Tibial artery (tissue), 4 donors: Measurements from ENCODE around the gene RGR.

Experiments
- DNase-seq, 2 donors: peaks; one replicate each; pipeline ENCODE4 v3.0.0-alpha.2; 2019
- H3K27ac ChIP-seq, 2 donors: fragments of 200-600 bp; sonication (generic) in 1 of 2; 1 replicate in 1 of 2; 2 replicates in 1 of 2; pipeline ENCODE4 v1.5.1; 2018 to 2019; ENCODE audit warnings: mild to moderate bottlenecking in 1 of 2
- H3K27me3 ChIP-seq, 2 donors: fragments of 200-600 bp; sonication (generic) in 1 of 2; one replicate each; pipeline versions ENCODE4 v1.5.1 to v1.6.0; 2016 to 2019
- H3K36me3 ChIP-seq, 3 donors: fragments of 200-600 bp; sonication (generic) in 2 of 3; one replicate each; pipeline ENCODE4 v1.5.1; 2016 to 2019; ENCODE audit warnings: mild to moderate bottlenecking in 2 of 3
- H3K4me1 ChIP-seq, 4 donors: fragments of 200-600 bp; sonication (generic) in 2 of 4; 1 replicate in 3 of 4; 2 replicates in 1 of 4; pipeline ENCODE4 v1.5.1; 2016 to 2019
- H3K4me3 ChIP-seq, 2 donors: fragments of 200-600 bp; sonication (generic) in 1 of 2; 1 replicate in 1 of 2; 2 replicates in 1 of 2; pipeline ENCODE4 v1.5.1; 2018 to 2019; ENCODE audit warnings: mild to moderate bottlenecking in 2 of 2
- H3K9me3 ChIP-seq, 3 donors: fragments of 200-600 bp; sonication (generic) in 1 of 3; one replicate each; pipeline ENCODE4 v1.5.1; 2016 to 2019
- CTCF ChIP-seq, 2 experiments: fragments of 200-600 bp in 1 of 2; fragments of 450-650 bp in 1 of 2; IDR thresholded peaks; one replicate each; pipeline ENCODE4 v1.5.1; 2017 to 2019; ENCODE audit warnings: antibody characterized with exemption in 2 of 2, mild to moderate bottlenecking in 1 of 2, moderate library complexity in 1 of 2
- intact Hi-C: fragments of 100-400 bp; cut with DNase I; formaldehyde crosslinking; loops from one replicate; pipeline ENCODE4 v1.15.0; 2023; ENCODE audit warnings: low total_unique reads

The RGR gene

DNA sequence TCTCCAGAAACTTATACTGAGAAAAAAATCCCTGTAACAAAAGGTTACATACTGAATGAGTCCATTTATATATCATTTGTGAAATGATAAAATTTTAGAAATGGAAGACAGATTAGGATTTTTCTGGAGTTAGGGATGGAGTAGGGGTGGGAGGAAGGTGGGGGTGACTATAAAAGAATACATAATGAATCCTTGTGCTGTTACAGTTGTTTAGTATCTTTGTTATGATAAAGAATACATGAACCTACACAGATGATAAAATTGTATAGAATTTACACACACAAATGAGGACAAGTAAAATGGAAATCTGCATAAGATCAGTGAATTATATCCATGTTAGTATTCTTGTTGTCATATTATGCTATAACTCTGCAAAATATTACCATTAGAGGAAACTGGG, 41.8 kb downstream of the RGR start:
- Histone ChIP-seq H3K4me1 (no peaks in the 10 kb centered on the region), H3K27ac (no peak overlapping the region), H3K36me3 (no peaks in the 10 kb centered on the region), H3K4me3 (no peak overlapping the region), H3K9me3 (no peaks in the 10 kb centered on the region), H3K27me3 (no peaks in the 10 kb centered on the region)
- no peak for TF ChIP-seq CTCF (IDR thresholded peaks at IDR 0.05)
- DNase-seq, result no peak
- intact Hi-C loops, result no loop called here

DNA sequence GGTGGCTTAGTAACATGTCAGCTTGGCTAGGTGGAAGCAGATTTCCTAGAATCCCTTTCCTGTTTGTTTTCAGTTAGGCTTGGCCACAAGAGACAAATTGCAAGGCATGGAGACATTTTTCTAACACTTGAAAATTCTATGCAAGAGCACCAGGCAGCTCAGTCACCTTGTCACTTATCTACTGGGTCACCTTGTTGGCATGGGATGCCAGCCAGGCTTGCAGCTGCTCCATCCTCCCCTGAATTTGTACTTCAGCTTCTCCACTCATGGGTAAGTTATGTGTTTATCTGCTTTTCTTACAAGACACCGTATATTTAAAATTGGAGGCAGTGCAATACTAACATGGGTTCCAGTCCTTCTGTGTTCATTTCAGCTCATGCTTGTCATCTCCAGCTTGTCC, 43.3 kb downstream of the RGR start:
- TF ChIP-seq CTCF (IDR thresholded peaks at IDR 0.05), result no peak
- H3K27ac ChIP-seq, result no peak overlapping the region
- no peaks in the 10 kb centered on the region for H3K36me3 ChIP-seq
- intact Hi-C loops, result no loop called here
- DNase-seq, result no peak
- H3K27me3 ChIP-seq, result no peaks in the 10 kb centered on the region
- no peaks in the 10 kb centered on the region for H3K4me1 ChIP-seq
- H3K9me3 ChIP-seq, result no peaks in the 10 kb centered on the region
- H3K4me3 ChIP-seq, result no peak overlapping the region

DNA sequence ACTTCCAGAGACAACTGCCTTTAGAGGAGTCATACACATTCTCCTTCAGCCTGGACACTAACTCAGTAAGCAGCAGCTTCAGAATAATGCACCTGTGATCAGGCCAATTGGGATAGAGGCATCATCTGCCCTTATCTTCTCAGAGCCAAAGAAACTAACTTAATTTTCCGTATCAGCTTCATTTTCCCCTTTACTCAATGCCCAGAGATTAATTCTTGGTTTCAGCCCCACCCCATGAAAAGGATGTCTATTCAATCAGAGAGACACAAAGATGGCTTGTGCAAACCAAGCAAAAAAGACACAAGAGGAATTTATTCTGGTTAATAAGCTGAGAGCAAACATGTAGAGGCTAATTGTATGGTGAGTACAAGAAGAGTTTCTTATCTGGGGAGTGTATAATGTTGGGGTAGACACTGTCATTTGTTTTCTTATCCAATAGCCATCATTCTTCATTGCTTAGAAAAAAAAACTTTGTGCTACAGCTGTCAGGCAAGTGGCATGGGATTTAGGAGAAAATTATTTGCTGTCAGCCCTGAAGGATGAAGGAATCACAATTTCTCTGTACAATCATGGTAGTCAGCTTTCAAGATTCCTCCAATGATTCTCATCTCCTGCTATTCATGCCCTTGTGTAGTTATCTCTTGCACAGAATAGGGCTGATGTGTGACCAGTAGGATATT, 44.8 kb downstream of the RGR start:
- no peak for TF ChIP-seq CTCF (IDR thresholded peaks at IDR 0.05)
- Histone ChIP-seq H3K36me3 (no peaks in the 10 kb centered on the region), H3K27ac (no peak overlapping the region), H3K27me3 (no peaks in the 10 kb centered on the region), H3K9me3 (no peaks in the 10 kb centered on the region), H3K4me3 (no peak overlapping the region), H3K4me1 (peaks cover 0 to 1% (median 0%) of the 10 kb centered on the region in 4 donors)
- DNase-seq, result no peak
- intact Hi-C loops, result no loop called here

- DNase-seq, result no peak
- peaks cover 0 to 7% (median 0%) of the 10 kb centered on the region in 4 donors for H3K4me1 ChIP-seq
- no peak overlapping the region for H3K27ac ChIP-seq
- intact Hi-C loops, result no loop called here
- no peak for TF ChIP-seq CTCF (IDR thresholded peaks at IDR 0.05)
- H3K9me3 ChIP-seq, result no peaks in the 10 kb centered on the region
- H3K27me3 ChIP-seq, result no peaks in the 10 kb centered on the region
- no peaks in the 10 kb centered on the region for H3K36me3 ChIP-seq
- H3K4me3 ChIP-seq, result no peak overlapping the region
Observed at GRCh38 chr10:84290235-84290634, 45.4 kb downstream of the RGR start.

DNA sequence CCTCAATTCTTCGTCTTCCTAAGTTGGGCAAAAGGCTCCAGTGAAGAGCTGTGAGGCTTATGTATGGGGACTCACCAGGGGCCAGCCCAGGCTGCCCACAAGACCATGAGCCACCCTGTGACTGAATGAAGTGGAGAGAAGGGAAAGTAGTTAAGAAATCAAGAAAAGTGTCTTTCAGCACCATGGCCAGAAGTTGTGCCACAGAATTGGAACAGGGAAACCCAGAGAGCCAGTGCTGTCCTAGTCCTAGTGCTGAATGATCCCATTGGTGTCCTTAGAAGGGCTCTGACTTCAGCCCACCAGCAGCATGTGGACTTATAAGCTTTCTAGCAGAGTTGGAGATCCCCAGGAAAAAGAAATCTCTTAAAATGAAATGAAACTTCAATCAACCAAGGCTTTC, 46.5 kb downstream of the RGR start:
- Histone ChIP-seq H3K4me3 (no peak overlapping the region), H3K9me3 (no peaks in the 10 kb centered on the region), H3K4me1 (peaks cover 0 to 17% (median 6%) of the 10 kb centered on the region in 4 donors), H3K36me3 (no peaks in the 10 kb centered on the region), H3K27ac (no peak overlapping the region), H3K27me3 (no peaks in the 10 kb centered on the region)
- DNase-seq, result no peak
- intact Hi-C loops, result no loop called here
- TF ChIP-seq CTCF (IDR thresholded peaks at IDR 0.05), result no peak

- H3K9me3 ChIP-seq, result no peaks in the 10 kb centered on the region
Observed at GRCh38 chr10:84292502-84292901, 47.6 kb downstream of the RGR start.

More at GRCh38 chr10:84292502-84292901, 47.6 kb downstream of the RGR start:
- no peak for TF ChIP-seq CTCF (IDR thresholded peaks at IDR 0.05)
- Histone ChIP-seq H3K27me3 (no peaks in the 10 kb centered on the region), H3K27ac (no peak overlapping the region), H3K36me3 (no peaks in the 10 kb centered on the region), H3K4me1 (peaks cover 0 to 26% (median 9%) of the 10 kb centered on the region in 4 donors), H3K4me3 (no peak overlapping the region)
- intact Hi-C loops, result no loop called here
- no peak for DNase-seq
